ENCODE results near the gene COQ3. TPM values are rescaled to one million over a fixed set of nuclear protein-coding genes. Genes with fewer than 3 reads are reported as not detected.

COQ3 gene
- total and polyA plus RNA-seq, 8 donors = 3.3 to 12.7 (median 11.0) TPM

GRCh38 chr6:99364026-99364425 lies 30.0 kb downstream of the COQ3 start:
- Histone ChIP-seq H3K9me3 (no peaks in the 10 kb centered on the region), H3K4me1 (no peaks in the 10 kb centered on the region), H3K27me3 (no peaks in the 10 kb centered on the region), H3K4me3 (no peak overlapping the region), H3K27ac (no peak overlapping the region), H3K36me3 (no peaks in the 10 kb centered on the region)
- intact Hi-C loops (cut with DNase I) = no loop called here
- DNase-seq (no peak), ATAC-seq (no peak)
- TF ChIP-seq CTCF (IDR thresholded peaks at IDR 0.05) = no peak

GRCh38 chr6:99362678-99363268 lies 31.2 kb downstream of the COQ3 start:
- Histone ChIP-seq H3K27me3 (no peaks in the 10 kb centered on the region), H3K4me3 (no peak overlapping the region), H3K9me3 (no peaks in the 10 kb centered on the region), H3K27ac (no peak overlapping the region), H3K4me1 (no peaks in the 10 kb centered on the region), H3K36me3 (no peaks in the 10 kb centered on the region)
- DNase-seq = no peak
- intact Hi-C loops (cut with DNase I) = no loop called here
- no peak for ATAC-seq
- no peak for TF ChIP-seq CTCF (IDR thresholded peaks at IDR 0.05)

- ATAC-seq (no peak), DNase-seq (no peak)
- TF ChIP-seq CTCF (IDR thresholded peaks at IDR 0.05) = no peak
- Histone ChIP-seq H3K4me1 (no peaks in the 10 kb centered on the region), H3K9me3 (no peaks in the 10 kb centered on the region), H3K4me3 (no peak overlapping the region), H3K27ac (no peak overlapping the region), H3K27me3 (peaks cover 0 to 20% of the 10 kb centered on the region in 2 donors), H3K36me3 (no peaks in the 10 kb centered on the region)
- intact Hi-C loops (cut with DNase I) = no loop called here
These were observed 34.2 kb downstream of the COQ3 start for GRCh38 chr6:99359800-99360199.

GRCh38 chr6:99356641-99357040 lies 37.4 kb downstream of the COQ3 start:
- TF ChIP-seq CTCF (IDR thresholded peaks at IDR 0.05) = no peak
- H3K27ac ChIP-seq = no peak overlapping the region
- H3K4me1 ChIP-seq = no peaks in the 10 kb centered on the region
- DNase-seq (no peak), ATAC-seq (no peak)
- peaks cover 0 to 43% of the 10 kb centered on the region in 2 donors for H3K27me3 ChIP-seq
- no peak overlapping the region for H3K4me3 ChIP-seq
- intact Hi-C loops (cut with DNase I) = no loop called here
- H3K36me3 ChIP-seq = no peaks in the 10 kb centered on the region
- no peaks in the 10 kb centered on the region for H3K9me3 ChIP-seq

- ATAC-seq = no peak
- Histone ChIP-seq H3K27ac (no peak overlapping the region), H3K9me3 (no peaks in the 10 kb centered on the region), H3K4me3 (no peak overlapping the region), H3K27me3 (peaks cover 2 to 60% of the 10 kb centered on the region in 2 donors), H3K4me1 (peaks cover 0 to under 1% of the 10 kb centered on the region in 2 donors), H3K36me3 (no peaks in the 10 kb centered on the region)
- DNase-seq = no peak
- no peak for TF ChIP-seq CTCF (IDR thresholded peaks at IDR 0.05)
- intact Hi-C loops (cut with DNase I) = no loop called here
These were observed 39.0 kb downstream of the COQ3 start for GRCh38 chr6:99354983-99355382.
